Measurements from ENCODE around the gene MADD. TPM values are rescaled to one million over a fixed set of nuclear protein-coding genes. Genes with fewer than 3 reads are reported as not detected.

MADD gene
- total and polyA plus RNA-seq, 10 of the 15 experiments (the other 5 are each of a cell fraction or from before 2014, with no cell fraction given) = 0.47 to 35.4 (median 17.6) TPM

DNA sequence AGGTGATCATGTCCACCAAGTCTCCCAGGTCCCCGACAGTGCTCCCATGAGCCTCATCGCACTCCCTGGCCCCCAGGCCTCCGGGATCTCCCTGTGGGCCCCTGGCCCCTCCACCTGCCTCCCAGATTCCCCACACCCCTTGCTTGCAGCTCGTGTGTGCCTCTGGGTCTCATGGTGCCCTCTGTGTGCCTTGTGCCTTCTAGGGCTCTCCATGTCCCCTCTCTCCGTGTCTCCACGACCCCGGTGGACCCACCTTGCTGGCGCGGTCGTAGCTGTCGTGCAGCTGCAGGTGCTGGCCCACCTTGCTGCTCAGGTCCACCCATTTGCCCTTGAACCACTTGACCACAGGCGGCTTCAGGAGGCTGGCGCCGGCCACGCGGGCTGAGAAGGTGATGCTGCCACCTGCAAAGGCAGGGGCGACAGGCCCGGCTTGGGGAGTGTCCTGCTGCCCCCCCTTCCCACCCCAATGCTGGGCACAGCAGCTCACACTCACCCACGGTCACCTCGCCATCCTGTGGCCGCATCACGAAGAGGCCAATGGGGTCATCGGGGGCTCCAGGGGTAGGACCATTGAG is 79.7 kb downstream of the MADD start:
- in situ Hi-C loops (cut with MboI) = no loop called here
- DNase-seq (ENCODE audit: low read depth, low spot score) (no peak), FAIRE-seq (no peak), ATAC-seq (no peak)
- H3K36me3 ChIP-seq (ENCODE audit: control insufficient read depth in 2 of 2, insufficient read depth in 2 of 2, low read length in 1 of 2) = no peaks in the 10 kb centered on the region; a peak in 1 of 4 replicates
- no peaks in the 10 kb centered on the region for H3K4me1 ChIP-seq (ENCODE audit: control insufficient read depth, insufficient read depth, low read length)
- no peaks in the 10 kb centered on the region for H3K9me3 ChIP-seq (replicated peaks; ENCODE audit: control insufficient read depth, insufficient read depth, low read length)
- no peak overlapping the region for H3K9ac ChIP-seq (ENCODE audit: control insufficient read depth, insufficient read depth, low read length)
- TF ChIP-seq KLF5 (IDR thresholded peaks at IDR 0.05; ENCODE audit: partially characterized antibody) (no peak), SMAD5 (IDR thresholded peaks at IDR 0.05; ENCODE audit: low read depth) (no peak)
- 67% methylated on average over 22 of the region's 23 CpGs for whole genome bisulfite sequencing (ENCODE audit: insufficient coverage, insufficient replicate concordance, low lambda C conversion rate, missing lambda C conversion rate)
- H3K27me3 ChIP-seq (replicated peaks in 1 of 2; ENCODE audit: control insufficient read depth in 2 of 2, insufficient read depth in 2 of 2, low read length in 1 of 2) = no peaks in the 10 kb centered on the region; a peak in 1 of 4 replicates
- ChIA-PET RAD21 (ENCODE audit: unreplicated experiment) (no interaction called here), SMC1A (ENCODE audit: uncharacterized antibody, unreplicated experiment) (interaction anchor here (0.5 to 1.0 kb wide), 2 partner anchors 19 to 63 kb away, joined by 3 read pairs; no protein-coding TSS in a partner anchor), POLR2A (no interaction called here), CTCF (interaction anchor here (0.6 to 1.5 kb wide), 4 partner anchors 29 to 171 kb away, joined by 3 read pairs; no protein-coding TSS in a partner anchor)
- H2AFZ ChIP-seq (ENCODE audit: control insufficient read depth, low read depth, low read length) = no peak overlapping the region
- intact Hi-C loops (cut with micrococcal nuclease; ENCODE audit: unreplicated experiment) = loop anchor here (5.0 kb wide), 1 partner anchor 172 kb away; the partner anchor contains the start of gene ARFGAP2
- H3K4me2 ChIP-seq (ENCODE audit: control insufficient read depth, insufficient read depth) = no peak overlapping the region
- H4K20me1 ChIP-seq (ENCODE audit: control insufficient read depth, insufficient read depth) = no peaks in the 10 kb centered on the region
- no peak overlapping the region for H3K4me3 ChIP-seq
- no peaks in the 10 kb centered on the region for H3K79me2 ChIP-seq (ENCODE audit: control insufficient read depth, insufficient read depth, low read length)
- no peak overlapping the region for H3K27ac ChIP-seq (ENCODE audit: control insufficient read depth, insufficient read depth)
- no TSS peak for BruUV-seq (replicated peaks)

DNA sequence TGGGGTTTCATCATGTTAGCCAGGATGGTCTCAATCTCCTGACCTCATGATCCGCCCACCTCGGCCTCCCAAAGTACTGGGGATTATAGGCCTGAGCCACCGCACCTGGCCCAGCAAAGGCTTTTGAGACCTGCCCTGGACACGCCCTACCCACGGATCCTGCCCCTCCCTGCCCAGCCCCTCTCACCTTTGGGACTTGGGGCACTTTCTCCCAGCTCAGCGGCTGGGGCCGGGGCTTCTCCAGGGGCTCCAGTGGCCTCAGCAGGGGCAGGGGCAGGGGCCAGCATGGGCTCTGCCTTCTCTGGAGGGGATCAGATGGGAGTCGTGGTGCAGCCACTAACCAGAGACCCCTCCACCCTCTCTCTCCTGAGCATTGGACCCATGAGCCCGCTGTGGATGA is 80.4 kb downstream of the MADD start:
- Histone ChIP-seq H3K27me3 (replicated peaks in 1 of 2; ENCODE audit: control insufficient read depth in 2 of 2, insufficient read depth in 2 of 2, low read length in 1 of 2) (no peaks in the 10 kb centered on the region; a peak in 1 of 4 replicates), H3K4me3 (no peak overlapping the region), H2AFZ (ENCODE audit: control insufficient read depth, low read depth, low read length) (no peak overlapping the region), H3K36me3 (ENCODE audit: control insufficient read depth in 2 of 2, insufficient read depth in 2 of 2, low read length in 1 of 2) (no peaks in the 10 kb centered on the region; a peak in 1 of 4 replicates), H3K9ac (ENCODE audit: control insufficient read depth, insufficient read depth, low read length) (no peak overlapping the region), H3K79me2 (ENCODE audit: control insufficient read depth, insufficient read depth, low read length) (no peaks in the 10 kb centered on the region), H4K20me1 (ENCODE audit: control insufficient read depth, insufficient read depth) (no peaks in the 10 kb centered on the region), H3K27ac (ENCODE audit: control insufficient read depth, insufficient read depth) (no peak overlapping the region), H3K4me1 (ENCODE audit: control insufficient read depth, insufficient read depth, low read length) (no peaks in the 10 kb centered on the region), H3K9me3 (replicated peaks; ENCODE audit: control insufficient read depth, insufficient read depth, low read length) (no peaks in the 10 kb centered on the region), H3K4me2 (ENCODE audit: control insufficient read depth, insufficient read depth) (no peak overlapping the region)
- 48% methylated on average over 9 of the region's 9 CpGs for WGBS (ENCODE audit: insufficient coverage, insufficient replicate concordance, low lambda C conversion rate, missing lambda C conversion rate)
- BruUV-seq (replicated peaks) = no TSS peak
- RAD21 ChIA-PET (ENCODE audit: unreplicated experiment) = no interaction called here
- FAIRE-seq = no peak
- DNase-seq (ENCODE audit: low read depth, low spot score) = no peak
- SMC1A ChIA-PET (ENCODE audit: uncharacterized antibody, unreplicated experiment) = no interaction called here
- intact Hi-C loops (cut with micrococcal nuclease; ENCODE audit: unreplicated experiment) (no loop called here), in situ Hi-C loops (cut with MboI) (no loop called here)
- POLR2A ChIA-PET = no interaction called here
- CTCF ChIA-PET = interaction anchor here (0.5 to 1.5 kb wide), 2 partner anchors 21 to 30 kb away, joined by 3 read pairs; no protein-coding TSS in a partner anchor
- no peak for ATAC-seq
- TF ChIP-seq POLR2AphosphoS5 (IDR thresholded peaks at IDR 0.05; ENCODE audit: low read length) (no peak), LARP7 (IDR thresholded peaks at IDR 0.05) (no peak), CREB1 (IDR thresholded peaks at IDR 0.05; ENCODE audit: low read depth) (no peak), FOXM1 (IDR thresholded peaks at IDR 0.05; ENCODE audit: low read depth, low read length) (no peak), GABPA (IDR thresholded peaks at IDR 0.05; ENCODE audit: low read depth) (no peak), SMARCA5 (IDR thresholded peaks at IDR 0.05) (no peak), HCFC1 (IDR thresholded peaks at IDR 0.05; ENCODE audit: low read length) (no peak), ASH2L (IDR thresholded peaks at IDR 0.05; ENCODE audit: borderline replicate concordance, low read depth) (no peak), EED (IDR thresholded peaks at IDR 0.05; ENCODE audit: low read depth) (no peak), SP1 (IDR thresholded peaks at IDR 0.05; ENCODE audit: low read depth, low read length) (no peak), TCF3 (IDR thresholded peaks at IDR 0.05; ENCODE audit: borderline replicate concordance, insufficient read depth, low read depth, low read length) (no peak), KAT2A (conservative IDR thresholded peaks at IDR 0.05; ENCODE audit: control insufficient read depth, low read depth, low read length) (no peak), MTA3 (IDR thresholded peaks at IDR 0.05; ENCODE audit: borderline replicate concordance, low read length) (no peak), BACH1 (IDR thresholded peaks at IDR 0.05; ENCODE audit: borderline replicate concordance) (no peak), YY1 (IDR thresholded peaks at IDR 0.05; ENCODE audit: low read depth, low read length) (no peak)
- TF ChIP-seq, protein P1, sequence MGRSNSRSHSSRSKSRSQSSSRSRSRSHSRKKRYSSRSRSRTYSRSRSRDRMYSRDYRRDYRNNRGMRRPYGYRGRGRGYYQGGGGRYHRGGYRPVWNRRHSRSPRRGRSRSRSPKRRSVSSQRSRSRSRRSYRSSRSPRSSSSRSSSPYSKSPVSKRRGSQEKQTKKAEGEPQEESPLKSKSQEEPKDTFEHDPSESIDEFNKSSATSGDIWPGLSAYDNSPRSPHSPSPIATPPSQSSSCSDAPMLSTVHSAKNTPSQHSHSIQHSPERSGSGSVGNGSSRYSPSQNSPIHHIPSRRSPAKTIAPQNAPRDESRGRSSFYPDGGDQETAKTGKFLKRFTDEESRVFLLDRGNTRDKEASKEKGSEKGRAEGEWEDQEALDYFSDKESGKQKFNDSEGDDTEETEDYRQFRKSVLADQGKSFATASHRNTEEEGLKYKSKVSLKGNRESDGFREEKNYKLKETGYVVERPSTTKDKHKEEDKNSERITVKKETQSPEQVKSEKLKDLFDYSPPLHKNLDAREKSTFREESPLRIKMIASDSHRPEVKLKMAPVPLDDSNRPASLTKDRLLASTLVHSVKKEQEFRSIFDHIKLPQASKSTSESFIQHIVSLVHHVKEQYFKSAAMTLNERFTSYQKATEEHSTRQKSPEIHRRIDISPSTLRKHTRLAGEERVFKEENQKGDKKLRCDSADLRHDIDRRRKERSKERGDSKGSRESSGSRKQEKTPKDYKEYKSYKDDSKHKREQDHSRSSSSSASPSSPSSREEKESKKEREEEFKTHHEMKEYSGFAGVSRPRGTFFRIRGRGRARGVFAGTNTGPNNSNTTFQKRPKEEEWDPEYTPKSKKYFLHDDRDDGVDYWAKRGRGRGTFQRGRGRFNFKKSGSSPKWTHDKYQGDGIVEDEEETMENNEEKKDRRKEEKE (IDR thresholded peaks at IDR 0.05) = no peak

All from GM12878 (cell line).